Stimulated activated naive CD8-positive, alpha-beta T cell treated with anti-CD3 and anti-CD28 coated beads, Interleukin-15, Interleukin-2, amounts not matched to agents 100 U/mL and 50 U/mL, for 24 hours (primary cell): ENCODE measurements around the gene RHOT2.

ENCODE experiments used
- ATAC-seq: fragments of 150-1000 bp; cut with Tn5 transposase; one replicate; pipeline ENCODE4 v1.10.0; 2021
- DNase-seq: peaks from one replicate; pipeline ENCODE4 v3.0.0; 2021

The RHOT2 gene

DNA sequence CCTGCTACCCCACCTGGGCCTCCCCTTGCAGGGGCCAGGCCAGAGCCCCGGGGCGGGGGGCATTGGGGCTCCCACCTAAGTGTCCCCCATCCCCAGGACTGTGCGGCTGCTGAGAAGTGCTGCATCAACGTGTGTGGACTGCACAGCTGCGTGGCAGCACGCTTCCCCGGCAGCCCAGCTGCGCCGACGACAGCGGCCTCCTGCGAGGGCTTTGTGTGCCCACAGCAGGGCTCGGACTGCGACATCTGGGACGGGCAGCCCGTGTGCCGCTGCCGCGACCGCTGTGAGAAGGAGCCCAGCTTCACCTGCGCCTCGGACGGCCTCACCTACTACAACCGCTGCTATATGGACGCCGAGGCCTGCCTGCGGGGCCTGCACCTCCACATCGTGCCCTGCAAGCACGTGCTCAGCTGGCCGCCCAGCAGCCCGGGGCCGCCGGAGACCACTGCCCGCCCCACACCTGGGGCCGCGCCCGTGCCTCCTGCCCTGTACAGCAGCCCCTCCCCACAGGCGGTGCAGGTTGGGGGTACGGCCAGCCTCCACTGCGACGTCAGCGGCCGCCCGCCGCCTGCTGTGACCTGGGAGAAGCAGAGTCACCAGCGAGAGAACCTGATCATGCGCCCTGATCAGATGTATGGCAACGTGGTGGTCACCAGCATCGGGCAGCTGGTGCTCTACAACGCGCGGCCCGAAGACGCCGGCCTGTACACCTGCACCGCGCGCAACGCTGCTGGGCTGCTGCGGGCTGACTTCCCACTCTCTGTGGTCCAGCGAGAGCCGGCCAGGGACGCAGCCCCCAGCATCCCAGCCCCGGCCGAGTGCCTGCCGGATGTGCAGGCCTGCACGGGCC is 35.2 kb upstream of the RHOT2 start:
- no peak for ATAC-seq

DNA sequence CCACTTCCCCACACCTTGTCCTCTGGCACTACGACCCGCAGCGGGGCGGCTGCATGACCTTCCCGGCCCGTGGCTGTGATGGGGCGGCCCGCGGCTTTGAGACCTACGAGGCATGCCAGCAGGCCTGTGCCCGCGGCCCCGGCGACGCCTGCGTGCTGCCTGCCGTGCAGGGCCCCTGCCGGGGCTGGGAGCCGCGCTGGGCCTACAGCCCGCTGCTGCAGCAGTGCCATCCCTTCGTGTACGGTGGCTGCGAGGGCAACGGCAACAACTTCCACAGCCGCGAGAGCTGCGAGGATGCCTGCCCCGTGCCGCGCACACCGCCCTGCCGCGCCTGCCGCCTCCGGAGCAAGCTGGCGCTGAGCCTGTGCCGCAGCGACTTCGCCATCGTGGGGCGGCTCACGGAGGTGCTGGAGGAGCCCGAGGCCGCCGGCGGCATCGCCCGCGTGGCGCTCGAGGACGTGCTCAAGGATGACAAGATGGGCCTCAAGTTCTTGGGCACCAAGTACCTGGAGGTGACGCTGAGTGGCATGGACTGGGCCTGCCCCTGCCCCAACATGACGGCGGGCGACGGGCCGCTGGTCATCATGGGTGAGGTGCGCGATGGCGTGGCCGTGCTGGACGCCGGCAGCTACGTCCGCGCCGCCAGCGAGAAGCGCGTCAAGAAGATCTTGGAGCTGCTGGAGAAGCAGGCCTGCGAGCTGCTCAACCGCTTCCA is 34.4 kb upstream of the RHOT2 start:
- ATAC-seq (no peak), DNase-seq (no peak)

More for the DNA sequence above, 35.2 kb upstream of the RHOT2 start:
- DNase-seq = no peak

DNA sequence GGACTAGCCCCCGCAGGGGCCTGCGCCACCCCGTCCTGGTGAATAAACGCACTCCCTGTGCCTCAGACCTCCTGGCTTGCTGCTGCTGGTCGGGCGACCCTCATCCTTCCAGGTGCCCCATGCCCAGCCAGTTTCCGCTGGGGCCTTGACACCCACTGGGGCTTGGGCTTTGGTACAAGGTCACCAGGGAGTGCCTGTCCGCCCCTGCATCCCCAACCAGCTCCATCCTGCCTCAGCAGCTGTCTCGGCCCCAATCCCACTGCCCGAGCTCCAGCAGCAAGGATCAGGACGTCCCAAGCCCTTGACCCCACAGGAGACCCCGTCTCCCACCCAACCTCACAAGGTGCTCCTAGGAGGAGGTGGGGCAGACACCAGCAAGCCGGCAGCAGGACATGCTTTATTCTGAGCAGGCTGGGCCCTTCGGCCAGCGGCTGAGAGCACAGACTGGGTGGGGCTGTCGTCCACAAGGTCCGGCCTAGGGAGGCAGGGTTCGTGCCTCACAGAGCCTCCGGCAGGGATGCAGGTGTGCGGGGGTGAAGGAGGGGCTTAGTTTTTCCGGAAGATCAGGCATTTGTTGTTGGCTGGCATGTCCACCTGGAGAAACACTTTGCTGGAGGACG is 33.8 kb upstream of the RHOT2 start:
- no peak for DNase-seq
- ATAC-seq = no peak

DNA sequence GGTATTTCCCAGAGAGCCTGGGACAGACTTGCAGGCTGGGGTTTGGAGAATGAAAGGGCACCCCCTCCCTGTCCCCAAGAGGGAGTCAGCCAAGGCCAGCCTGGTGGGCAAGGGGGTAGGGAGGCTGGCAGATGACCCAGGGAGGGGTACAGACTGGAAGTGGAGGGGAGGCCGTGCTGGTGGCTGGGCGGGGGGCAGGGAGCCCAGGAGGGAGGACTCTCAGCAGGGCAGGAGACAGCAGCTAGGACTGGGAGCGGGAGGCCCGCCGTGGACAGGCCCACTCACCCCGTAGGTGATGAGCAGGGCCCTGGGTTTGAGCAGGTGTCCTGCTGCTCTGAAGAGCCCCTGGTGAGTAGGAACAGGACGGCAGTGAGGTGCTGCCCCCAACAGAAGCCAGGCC is 32.9 kb upstream of the RHOT2 start:
- DNase-seq (no peak), ATAC-seq (no peak)

DNA sequence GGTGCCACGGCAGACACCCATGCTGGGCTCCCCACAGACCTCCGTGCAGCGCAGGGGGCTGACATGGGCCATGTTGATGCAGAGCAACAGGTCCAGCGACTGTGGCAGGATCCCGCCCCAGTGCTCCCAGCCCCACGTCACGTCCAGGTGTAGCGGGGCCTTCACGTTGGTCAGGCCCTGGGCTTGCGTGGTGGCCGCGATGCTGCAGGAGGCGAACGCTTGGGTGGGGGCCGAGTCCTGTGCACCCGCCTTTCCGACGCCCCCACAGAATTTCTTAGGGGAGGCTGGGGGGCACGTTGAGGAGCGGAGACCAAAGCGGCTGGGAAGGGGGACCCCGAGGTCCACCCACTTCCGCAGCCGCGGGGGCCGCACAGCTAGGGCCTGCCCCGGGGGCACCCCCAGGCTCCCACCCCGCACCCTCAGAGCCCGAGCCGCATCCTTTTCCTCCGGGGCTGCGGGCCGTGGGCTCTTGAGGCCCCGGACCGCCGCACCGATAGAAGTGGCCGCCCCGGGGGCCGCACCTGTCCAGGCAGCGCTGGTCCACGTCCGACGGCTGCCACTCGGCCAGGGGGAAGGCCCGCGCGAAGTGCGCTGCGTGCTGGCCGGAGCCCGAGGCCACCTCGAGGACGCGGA is 32.2 kb upstream of the RHOT2 start:
- DNase-seq = no peak
- no peak for ATAC-seq

DNA sequence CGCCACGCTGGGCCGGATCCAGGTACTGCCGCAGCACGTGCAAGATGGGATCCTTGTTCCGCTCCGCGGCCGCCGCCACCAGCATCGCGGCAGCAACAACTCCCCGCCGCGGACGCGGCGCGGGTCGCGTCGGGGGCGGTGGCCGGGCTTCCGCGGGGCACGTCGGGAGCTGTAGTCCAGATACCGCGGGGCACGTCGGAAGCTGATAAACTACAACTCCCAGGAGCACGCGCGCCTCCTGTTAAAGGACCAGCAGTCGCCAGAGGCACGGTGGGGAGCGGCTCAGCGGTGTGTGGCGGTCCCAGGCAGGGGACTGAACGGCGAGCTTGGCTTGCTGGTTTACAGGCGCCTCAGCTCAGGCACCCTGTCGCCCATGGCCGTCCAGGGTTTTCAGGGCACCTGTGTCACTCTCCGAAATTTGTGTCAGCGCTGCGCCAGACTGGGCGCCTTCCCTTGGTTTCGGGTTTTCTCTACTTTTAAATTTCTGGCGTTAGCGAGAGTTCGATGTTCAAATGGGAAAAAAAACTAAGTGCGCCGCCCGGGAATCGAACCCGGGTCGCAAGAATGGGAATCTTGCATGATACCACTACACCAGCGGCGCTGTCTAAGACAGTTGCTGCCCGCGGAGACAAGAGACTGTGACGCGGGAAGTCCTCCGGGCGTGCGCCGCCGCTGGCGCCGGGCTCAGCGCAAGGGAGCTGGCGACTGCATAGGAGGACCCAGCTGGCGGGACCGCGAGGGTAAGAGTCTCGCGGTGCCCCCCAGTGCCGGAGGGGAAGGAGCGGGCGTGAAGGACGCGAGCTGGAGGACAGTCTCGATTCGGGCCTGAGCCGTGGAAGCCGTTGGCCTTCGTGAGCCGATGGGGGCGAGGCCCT is 31.5 kb upstream of the RHOT2 start, which contains the start of gene METTL26:
Gene METTL26 (minus strand): TSS at position 100 of the 875 bp plus-strand sequence. CDS start 15 bp downstream, at position 85.
- peak; percentile 89 for ATAC-seq
- DNase-seq = peak; percentile 93

DNA sequence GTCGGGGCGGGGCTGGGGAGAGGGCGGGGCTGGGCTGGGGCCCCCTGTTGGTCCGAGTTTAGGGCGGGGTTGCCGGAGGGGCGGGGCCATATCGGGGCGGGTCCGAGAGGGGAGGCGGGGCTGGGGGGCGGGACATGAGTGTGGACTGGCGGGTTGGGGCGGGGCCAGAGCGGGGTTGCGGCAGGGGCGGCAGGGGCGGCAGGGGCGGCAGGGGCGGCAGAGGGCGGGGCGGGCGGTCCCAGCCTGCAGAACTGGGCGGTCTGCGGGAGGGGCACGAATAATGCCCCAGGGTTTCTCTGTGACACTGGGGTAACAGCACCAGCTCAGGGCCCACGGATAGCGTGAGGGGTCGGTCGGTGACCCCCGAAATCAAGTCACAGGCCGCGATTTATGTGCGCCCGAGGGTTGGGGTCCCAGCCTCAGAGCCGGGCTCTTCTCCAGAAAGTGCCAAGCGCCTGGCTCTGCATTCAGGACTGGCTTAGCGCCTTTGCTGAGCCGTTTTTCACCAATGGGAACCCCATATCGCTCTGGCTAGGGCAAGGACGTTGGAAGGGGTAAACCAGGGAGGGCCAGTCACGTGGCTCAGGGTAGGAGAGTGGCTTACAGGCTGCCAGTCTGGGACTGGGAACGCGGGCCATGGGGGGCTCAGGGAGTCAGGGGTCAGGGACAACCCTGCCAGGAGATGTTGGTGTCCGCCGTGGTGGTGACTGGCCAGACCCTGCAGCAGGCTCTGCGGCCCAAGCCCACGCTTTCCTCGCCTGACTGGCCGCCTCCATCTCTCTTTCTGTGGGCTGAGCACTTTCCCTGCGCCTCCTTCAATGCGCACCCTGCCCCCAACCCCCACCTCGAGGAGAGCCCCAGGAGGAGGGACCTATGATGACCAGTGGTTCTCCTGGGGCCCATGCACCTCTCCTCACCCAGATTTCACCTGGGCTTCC is 30.6 kb upstream of the RHOT2 start:
- DNase-seq (peak; percentile 93), ATAC-seq (peak; percentile 55)

DNA sequence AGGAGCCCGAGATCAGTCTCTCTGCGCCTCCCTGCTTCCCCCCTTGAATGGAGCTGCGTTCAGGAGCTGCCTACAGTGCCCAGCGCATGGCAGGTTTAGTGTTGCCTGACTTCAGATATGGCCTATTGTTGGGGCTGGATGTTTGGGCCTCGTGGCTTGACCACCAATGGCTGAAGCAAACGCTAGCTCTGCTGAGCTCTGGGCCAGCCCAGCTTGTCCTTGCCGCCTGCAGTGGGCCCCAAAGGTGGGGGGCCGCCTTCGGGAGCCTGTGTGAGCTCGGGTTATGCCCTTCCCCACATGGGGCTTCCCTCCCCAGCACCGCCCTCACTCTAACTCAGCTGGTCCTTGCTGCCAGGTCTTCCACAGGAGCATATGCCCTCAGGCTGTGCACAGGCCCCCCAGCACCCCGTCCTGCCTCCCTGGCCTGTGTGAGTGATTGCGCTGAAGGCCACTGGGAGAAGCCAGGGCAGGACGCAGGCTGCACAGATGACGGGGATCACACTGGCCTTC is 29.8 kb upstream of the RHOT2 start:
- ATAC-seq (no peak), DNase-seq (no peak)

DNA sequence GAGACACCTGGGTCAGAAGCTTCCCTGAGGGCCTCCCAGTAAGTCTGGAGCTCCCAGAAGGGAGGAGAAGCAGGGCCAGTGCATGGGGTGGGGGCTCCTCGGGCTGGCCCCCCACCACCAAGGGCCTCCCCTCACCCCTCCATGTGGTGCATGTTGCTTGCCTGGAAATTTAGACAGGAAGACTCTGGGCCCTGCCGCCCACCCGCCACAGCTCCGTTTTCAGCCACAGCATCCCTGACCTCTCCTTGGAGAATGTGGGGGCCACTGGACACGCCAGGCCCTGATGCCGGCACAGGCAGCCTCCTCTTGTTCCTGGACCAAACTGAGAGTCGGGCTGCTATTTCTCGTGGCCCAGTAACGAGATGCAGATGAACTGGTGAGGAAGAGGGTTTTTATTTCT is 29.1 kb upstream of the RHOT2 start:
- DNase-seq (no peak), ATAC-seq (no peak)

DNA sequence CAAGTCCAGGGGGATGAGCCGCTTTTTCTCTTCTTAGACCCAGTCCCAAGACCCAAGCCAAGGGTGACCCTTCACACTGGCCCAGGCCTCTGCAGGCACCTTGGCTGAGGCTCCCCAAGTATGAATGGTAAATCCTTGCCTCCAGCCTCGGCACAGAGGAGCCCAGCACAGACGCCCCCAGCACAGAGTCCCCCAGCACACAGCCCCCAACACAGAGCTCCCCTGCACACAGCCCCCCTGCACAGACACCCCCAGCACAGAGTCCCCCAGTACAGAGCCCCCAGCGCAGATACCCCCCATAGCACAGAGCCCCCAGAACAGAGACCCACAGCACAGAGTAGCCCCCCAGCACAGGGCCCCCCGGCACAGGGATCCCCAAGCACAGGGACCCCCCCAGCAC is 27.3 kb upstream of the RHOT2 start:
- no peak for ATAC-seq
- DNase-seq = no peak

DNA sequence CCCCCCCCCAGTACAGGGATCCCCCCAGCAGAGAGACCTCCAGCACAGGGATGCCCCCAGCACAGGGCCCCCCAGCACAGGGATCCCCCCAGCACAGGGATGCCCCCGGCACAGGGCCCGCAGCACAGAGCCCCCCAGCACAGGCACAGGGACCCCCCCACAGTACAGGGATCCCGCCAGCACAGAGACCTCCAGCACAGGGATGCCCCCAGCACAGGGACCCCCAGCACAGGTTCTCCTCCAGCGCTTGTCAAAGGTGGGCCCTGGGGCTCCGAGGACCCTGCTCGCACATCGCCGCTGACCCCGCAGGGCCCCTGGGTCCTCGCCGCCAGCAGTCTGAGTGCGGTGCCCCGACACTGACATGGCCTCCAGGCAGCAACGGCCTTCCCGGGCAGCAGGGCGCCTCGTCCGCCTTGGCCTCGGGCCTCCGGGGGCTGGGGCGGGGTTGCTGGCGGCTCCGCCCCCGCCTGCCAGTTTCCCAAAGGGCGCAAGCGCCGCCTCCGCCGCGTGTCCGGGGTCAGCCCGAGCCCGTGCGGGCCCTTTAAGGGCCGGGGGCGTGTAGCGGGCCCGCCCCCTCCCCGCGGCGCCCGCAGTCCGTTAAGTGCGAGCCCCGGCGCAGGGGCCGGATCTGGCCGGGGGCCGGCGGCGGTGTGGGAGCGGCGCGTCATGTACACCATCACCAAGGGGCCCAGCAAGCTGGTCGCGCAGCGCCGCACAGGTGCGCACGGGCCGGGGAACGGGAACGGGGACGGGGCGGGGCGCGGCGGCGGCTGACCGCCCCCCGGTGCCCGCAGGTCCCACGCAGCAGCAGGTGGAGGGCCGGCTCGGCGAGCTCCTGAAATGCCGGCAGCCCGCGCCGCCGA is 26.4 kb upstream of the RHOT2 start, which contains the start of gene MCRIP2:
Gene MCRIP2 (plus strand): TSS at position 503 of the 863 bp plus-strand sequence. CDS start 164 bp downstream, at position 667.
- ATAC-seq (peak; percentile 67), DNase-seq (peak; percentile 86)

DNA sequence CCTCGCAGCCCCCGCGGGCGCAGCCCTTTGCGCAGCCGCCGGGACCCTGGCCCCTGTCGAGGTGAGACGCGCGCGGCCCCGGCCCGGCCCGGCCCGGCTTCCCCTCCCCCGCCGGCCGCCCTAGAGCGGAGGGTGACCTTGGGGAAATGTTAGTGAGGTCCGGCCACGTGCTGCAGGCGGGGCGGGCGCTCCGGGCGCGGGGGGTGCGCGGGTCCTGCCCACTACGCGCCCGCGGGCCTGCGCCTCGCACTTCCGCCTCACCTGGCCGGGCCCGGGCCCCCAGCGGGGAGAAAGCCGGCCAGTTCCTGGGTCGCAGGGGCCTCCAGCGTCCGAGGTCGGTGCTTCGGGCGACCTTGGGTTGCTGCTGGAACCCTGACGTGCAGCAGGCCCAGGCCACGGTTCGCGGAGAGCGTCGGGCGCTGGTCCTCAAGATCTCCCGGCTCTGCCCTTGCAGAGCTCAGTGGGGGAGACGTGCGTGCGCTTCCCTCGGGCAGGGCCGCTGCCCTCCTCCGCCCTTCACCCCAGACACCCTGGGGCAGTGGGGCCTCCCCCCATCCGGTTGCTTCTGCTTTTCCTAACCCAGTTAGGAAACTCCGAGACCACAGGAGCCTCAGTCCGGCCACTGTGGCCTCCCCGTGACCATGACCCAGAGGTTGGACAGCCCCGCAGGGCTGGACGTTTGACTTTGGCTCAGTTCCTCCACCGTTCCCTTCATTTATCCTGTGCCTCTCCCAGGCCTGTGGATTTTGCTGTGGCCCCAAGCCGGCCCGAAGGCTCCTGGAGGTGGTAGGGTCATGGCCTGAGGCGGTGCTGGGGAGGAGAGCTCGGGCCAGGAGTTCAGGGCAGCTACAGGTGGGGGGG is 25.5 kb upstream of the RHOT2 start:
- DNase-seq = peak; percentile 63
- ATAC-seq = peak; percentile 42

DNA sequence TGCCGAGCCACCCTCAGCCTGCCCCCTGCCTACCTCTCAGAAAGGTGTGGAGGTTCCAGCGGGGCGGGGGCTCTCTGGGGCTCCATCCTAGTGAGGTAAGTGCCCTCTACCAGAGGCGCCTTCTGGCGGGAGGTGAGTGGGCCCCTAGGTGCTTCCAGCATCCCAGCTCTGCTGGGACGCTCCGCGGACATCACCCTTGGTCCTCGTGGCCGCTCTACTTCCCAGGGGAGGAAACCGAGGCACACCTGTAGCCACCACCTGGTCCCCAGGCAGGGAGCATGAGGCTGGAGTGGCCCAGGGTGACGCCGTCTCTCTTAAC is 24.9 kb upstream of the RHOT2 start:
- ATAC-seq = no peak
- no peak for DNase-seq

DNA sequence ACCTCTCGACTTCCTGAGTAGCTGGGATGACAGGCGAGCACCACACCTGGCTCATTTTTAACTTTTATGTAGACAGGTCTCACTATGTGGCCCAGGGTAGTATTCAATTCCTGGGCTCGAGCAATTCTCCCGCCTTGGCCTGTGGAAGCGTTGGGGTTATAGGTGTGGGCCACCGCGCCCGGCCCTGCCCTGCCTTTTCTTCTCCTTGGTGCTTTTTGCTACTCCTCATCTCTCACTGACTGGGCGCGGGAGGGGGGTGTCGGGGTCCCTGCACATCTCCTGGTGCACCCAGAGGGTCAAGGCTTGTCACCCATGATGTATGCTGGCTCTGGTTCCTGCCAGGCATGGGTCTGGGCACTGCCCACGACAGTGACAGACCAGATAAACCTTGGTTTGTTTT is 23.4 kb upstream of the RHOT2 start:
- no peak for ATAC-seq
- no peak for DNase-seq

DNA sequence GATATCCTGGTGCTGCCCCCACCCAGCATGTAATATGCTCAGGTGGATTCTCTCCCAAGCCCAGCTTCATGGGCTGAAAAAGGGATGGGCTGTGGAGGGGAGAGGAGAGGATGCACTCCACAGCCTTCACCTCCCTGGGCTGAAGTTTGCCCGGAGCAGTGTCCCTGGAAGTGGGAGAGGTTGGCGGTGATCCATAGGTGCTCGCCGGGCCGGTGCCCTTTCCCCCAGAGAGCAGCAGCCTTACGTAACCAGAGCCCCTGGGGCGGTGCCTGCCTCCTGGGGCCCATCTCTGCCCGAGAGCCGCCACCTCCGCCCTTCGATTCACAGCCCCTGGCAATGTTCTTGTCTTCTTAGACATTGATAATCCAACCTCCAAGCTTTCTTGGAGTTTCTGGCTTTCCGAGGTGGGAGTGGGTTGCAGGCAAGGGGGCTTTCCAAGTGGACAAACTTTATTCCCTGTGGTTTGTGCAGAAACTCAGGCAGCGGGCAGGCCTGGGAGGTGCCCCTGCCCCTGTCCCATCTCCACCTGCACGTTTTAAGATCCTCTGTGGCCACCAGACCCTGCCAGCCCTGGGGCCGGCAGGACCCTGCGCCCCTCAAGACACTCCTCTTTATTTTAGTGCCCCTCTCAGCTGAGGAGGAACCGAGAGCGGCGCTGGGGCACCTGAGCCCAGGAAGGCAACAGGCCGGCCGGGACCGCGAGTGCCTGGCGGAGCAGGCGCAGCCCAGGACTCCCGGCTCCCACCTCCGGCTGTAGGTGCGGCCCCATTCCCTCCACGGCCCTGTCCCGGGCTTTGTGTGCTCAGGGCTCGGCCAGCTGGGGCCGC is 21.9 kb upstream of the RHOT2 start:
- ATAC-seq = no peak

DNA sequence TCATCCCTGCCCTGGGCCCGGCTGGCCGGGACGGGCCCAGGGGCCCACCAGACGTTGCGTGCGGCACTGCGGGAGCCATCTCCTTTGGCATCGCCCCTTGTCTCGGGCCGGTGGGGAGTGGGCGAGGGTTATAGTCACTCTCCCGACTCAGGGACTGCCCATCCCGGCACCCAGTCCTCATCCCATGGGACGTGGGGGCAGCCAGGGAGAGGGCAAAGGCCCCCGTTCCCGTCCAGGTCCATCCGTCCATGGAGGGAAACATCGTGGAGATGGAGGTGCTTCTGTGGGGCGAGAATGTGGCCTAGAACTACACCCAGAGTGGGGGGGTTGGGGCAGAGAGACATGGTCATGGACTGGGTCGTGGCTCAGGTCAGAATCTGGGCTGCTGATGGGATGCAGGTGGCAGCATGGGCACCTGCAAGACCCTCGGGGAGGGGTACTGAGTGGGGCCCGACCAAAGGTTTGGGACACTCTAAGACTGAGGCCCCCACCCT is 21.2 kb upstream of the RHOT2 start:
- DNase-seq = no peak
- no peak for ATAC-seq

More for the DNA sequence above, 21.9 kb upstream of the RHOT2 start:
- no peak for DNase-seq
